Psoas muscle (tissue), 8 donors: Measurements from ENCODE around the gene MIB2. TPM values are rescaled to one million over a fixed set of nuclear protein-coding genes. Genes with fewer than 3 reads are reported as not detected.
A peak's percentile ranks its signal among the peaks of the same experiment; 100 is the strongest.
"Not testable (repeated sequence)": the region's sequence is repeated elsewhere in the genome, so short reads cannot be mapped to it uniquely, and the experiment has no call there.

ENCODE experiments used
- ATAC-seq, 4 donors: fragments of 200-7000 bp; cut with Tn5 transposase; one replicate each; pipeline ENCODE4 v1.9.1; 2020; ENCODE audit warnings: moderate library complexity in 3 of 4, mild to moderate bottlenecking in 2 of 4
- DNase-seq, 2 donors: peaks; one replicate each; pipeline ENCODE4 v3.0.0-alpha.2; 2020
- H3K27ac ChIP-seq: fragments of 200-600 bp; one replicate; pipeline ENCODE4 v1.8.0; 2022
- H3K27me3 ChIP-seq, 3 donors: fragments of 200-600 bp in 1 of 3; one replicate each; pipeline versions ENCODE4 v1.6.1 to v1.8.0; 2013 to 2022; ENCODE audit warnings: low read length in 2 of 3, mild to moderate bottlenecking in 2 of 3, moderate library complexity in 1 of 3; ENCODE audit not compliant: insufficient read depth in 3 of 3
- H3K36me3 ChIP-seq, 2 donors: fragments of 200-600 bp in 1 of 2; one replicate each; pipeline versions ENCODE4 v1.6.1 to v1.8.0; 2013 to 2022; ENCODE audit warnings: low read depth in 1 of 2, mild to moderate bottlenecking in 1 of 2, moderate library complexity in 1 of 2; ENCODE audit not compliant: insufficient read depth in 1 of 2
- H3K4me1 ChIP-seq: fragments of 200-600 bp; one replicate; pipeline ENCODE4 v1.8.0; 2022
- H3K4me3 ChIP-seq: fragments of 200-600 bp; one replicate; pipeline ENCODE4 v1.8.0; 2022; ENCODE audit warnings: mild to moderate bottlenecking
- H3K9me3 ChIP-seq: fragments of 200-600 bp; one replicate; pipeline ENCODE4 v1.8.0; 2022
- CTCF ChIP-seq: fragments of 200-600 bp; IDR thresholded peaks from one replicate; pipeline ENCODE4 v1.8.0; 2022; ENCODE audit warnings: antibody characterized with exemption
- WGBS, 3 donors: extraction: QIAGEN DNeasy Blood & Tissue Kit; methylation state at CpG; one replicate each; pipeline versions ENCODE4 v1.1.6 to v1.1.7; 2013; 5-methylcytosine and 5-hydroxymethylcytosine counted together
- intact Hi-C, 2 donors: fragments of 100-400 bp; cut with DNase I; formaldehyde crosslinking; loops; one replicate each; pipeline versions ENCODE4 v1.11.0 to v1.14.2; 2022
- polyA plus RNA-seq, 3 donors: library from polyadenylated mRNA; stranded (reverse); fragments of 200-250 nt; gene quantifications; one replicate each; pipeline ENCODE4 v1.2.3, GENCODE V29; 2013
- total RNA-seq, 4 donors: library from RNA; stranded (reverse); fragmentation: NEBNext Ultra II Directional in 2 of 4; extraction: Animal tissue kit (Norgen Biotek cat#: 25700) in 2 of 4; gene quantifications; one replicate each; pipeline versions ENCODE4 v1.2.1 to v1.2.4, GENCODE V29; 2021 to 2023
- donor health status: healthy with polysubstance abuse.
- donor health status: DM: no; HTN: no; CAD: no; lungs with moderate emphysema.
- donor health status: Bipolar disorder and iron deficiency.
- donor health status: healthy.
- donor health status: DM: yes; HTN: yes; CAD: no.
- donor health status: DM: no; HTN: no; CAD: no.
- donor health status: DM: no; HTN: no; CAD: no.
- donor health status: DM: yes; HTN: yes; CAD: no.

MIB2 gene
- total and polyA plus RNA-seq, 7 donors = 41.8 to 106 (median 78.7) TPM

- no peak overlapping the region for H3K4me3 ChIP-seq
- H3K9me3 ChIP-seq = no peaks in the 10 kb centered on the region
- no peak overlapping the region for H3K27ac ChIP-seq
- no peak for TF ChIP-seq CTCF
- H3K27me3 ChIP-seq = no peaks in the 10 kb centered on the region
- DNase-seq = no peak
- 88 to 91% (median 89%) methylated on average over 24 of the region's 24 CpGs for WGBS, 3 donors
- H3K4me1 ChIP-seq = no peaks in the 10 kb centered on the region
- peaks cover 0 to 65% of the 10 kb centered on the region in 2 donors for H3K36me3 ChIP-seq
- ATAC-seq = no peak
- intact Hi-C loops = no loop called here
These were observed 55.6 kb downstream of the MIB2 start for GRCh38 chr1:1670866-1671265.

DNA sequence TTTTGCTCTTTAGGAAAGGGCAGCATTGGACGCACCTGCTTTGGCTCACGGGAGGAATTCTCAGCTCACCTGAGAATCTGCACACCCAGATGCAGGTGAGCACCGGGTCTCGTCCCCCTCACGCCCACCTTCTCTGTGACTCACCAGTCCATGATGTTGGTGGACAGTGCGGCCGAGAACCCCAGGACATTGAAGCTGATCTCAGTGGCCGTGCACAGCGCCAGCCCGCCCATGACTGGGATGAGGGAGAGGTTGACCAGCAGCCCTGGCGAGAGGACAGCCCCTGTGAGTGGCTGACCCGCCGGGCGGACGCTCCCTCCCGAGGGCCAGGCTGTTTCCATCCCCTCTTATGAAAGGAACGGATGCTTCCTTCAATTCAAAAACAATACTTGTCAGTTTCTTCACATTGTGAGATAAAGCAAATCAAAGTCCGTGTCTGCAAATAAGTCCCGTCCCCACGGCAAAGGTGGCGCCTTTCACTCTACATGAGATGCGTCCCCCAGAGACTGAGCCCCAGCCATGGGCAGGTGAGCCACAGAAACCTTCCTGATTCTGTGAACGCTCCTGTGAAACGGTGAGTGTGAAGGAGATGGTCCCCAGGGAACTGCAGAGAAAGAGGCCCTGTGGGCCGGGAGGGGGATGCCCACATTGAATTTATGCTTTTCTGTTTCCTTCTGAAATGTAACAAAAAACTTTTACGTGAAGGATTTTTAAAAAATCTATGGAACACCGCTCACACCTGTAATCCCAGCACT lies 56.2 kb downstream of the MIB2 start:
- TF ChIP-seq CTCF = no peak
- intact Hi-C loops = no loop called here
- Histone ChIP-seq H3K4me1 (no peaks in the 10 kb centered on the region), H3K4me3 (no peak overlapping the region), H3K27ac (no peak overlapping the region), H3K27me3 (no peaks in the 10 kb centered on the region), H3K36me3 (peaks cover 0 to 58% of the 10 kb centered on the region in 2 donors), H3K9me3 (no peaks in the 10 kb centered on the region)
- WGBS, 3 donors = 84 to 89% (median 88%) methylated on average over 27 of the region's 27 CpGs
- DNase-seq (no peak), ATAC-seq (no peak)

DNA sequence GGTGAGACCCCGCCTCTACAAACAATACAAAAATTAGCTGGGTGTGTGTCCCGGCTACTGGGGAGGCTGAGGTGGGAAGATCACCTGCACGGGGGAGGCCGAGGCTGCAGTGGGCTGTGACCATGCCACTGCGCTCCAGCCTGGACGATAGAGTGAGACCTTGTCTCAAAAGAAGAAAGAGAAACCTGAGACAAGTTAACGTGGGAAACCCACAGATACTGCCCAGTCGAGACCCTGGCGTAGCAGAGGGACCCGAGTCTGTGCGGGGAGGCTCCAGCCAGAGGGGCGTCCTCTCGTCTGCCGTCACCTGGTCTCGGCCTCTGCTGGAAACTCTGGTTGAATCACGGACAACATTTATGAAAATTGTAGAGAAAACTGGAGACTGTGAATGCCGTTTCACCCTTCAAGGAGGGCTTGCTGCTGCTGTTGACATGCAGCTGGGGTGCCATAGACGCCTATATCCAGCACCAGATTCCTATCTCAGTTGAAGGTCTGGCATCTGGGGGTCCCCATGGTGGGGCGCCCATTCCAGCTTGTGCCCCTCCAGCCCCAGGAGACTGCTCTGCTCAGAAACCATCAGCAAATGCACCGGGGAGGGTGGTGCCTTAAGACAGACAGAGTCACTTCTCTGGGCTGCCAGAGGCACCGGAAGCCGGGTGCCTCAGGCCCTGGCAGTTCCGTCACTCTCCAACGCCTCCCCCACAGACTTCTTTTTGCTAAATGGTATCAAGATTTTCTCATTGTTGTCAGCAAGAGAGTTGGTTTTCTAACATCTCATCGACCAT lies 57.1 kb downstream of the MIB2 start:
- H3K36me3 ChIP-seq = peaks cover 0 to 51% of the 10 kb centered on the region in 2 donors
- TF ChIP-seq CTCF = no peak

GRCh38 chr1:1674806-1675205 lies 59.5 kb downstream of the MIB2 start:
- H3K9me3 ChIP-seq, intact Hi-C loops, H3K4me3 ChIP-seq, H3K4me1 ChIP-seq, DNase-seq, H3K27ac ChIP-seq, H3K27me3 ChIP-seq: not testable (repeated sequence)
- ATAC-seq = peak in 1 of 4 donors; percentile 27
- 65 to 80% (median 73%) methylated on average over 13 to 21 of the region's 21 CpGs for WGBS, 3 donors
- H3K36me3 ChIP-seq = peaks cover 0 to 29% of the 10 kb centered on the region in 2 donors

More for the DNA sequence above, 57.1 kb downstream of the MIB2 start:
- no peak for DNase-seq
- H3K27me3 ChIP-seq = no peaks in the 10 kb centered on the region
- no peak overlapping the region for H3K27ac ChIP-seq
- intact Hi-C loops = no loop called here
- no peaks in the 10 kb centered on the region for H3K9me3 ChIP-seq
- no peaks in the 10 kb centered on the region for H3K4me1 ChIP-seq
- no peak overlapping the region for H3K4me3 ChIP-seq
- no peak for ATAC-seq
- 93 to 94% (median 93%) methylated on average over 25 of the region's 25 CpGs for WGBS, 3 donors

DNA sequence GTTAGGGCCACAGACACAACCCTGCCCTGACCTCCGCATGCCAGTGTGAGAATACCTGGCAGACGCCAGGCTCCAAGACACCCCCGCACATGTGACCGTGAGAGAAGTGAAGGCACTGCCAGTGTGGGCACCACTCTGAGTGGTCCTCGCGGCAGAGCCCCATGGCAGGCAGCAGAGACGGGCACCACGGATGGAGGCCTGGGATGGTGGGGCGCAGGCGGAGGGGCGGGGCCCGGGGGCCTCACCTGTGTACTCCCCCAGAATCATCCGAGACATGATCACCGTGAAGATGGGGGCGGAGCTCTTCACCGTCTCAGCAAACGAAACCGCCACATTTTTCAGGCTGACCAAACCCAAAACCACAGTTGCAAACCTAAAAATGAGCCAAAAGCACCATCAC lies 59.9 kb downstream of the MIB2 start:
- H3K36me3 ChIP-seq = peaks cover 0 to 26% of the 10 kb centered on the region in 2 donors
- H3K27me3 ChIP-seq, H3K27ac ChIP-seq, H3K9me3 ChIP-seq, intact Hi-C loops, H3K4me1 ChIP-seq, H3K4me3 ChIP-seq, DNase-seq: not testable (repeated sequence)
- 86 to 93% (median 88%) methylated on average over 6 to 16 of the region's 18 CpGs for WGBS, 3 donors
- ATAC-seq = peak in 1 of 4 donors; percentile 19

DNA sequence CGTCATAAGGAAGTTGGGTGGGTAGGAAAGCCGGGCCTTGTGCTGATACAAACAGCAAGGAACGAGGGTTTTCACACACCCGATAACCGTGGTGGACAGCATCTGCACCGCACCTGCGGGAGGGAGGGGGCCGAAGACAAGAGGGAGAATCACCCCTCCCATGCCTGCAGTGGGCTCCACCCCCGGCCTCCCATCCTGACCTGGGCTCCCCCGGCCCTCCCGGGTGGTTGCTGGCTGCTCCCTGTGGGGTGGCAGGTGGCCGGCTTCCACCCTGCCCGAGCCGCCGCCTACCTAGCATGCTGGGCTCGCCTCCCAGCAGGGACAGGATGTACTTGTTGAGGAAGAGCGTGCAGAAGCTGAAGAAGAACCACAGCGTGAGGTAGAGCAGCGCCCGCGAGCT lies 60.8 kb downstream of the MIB2 start:
- ATAC-seq, H3K4me3 ChIP-seq, H3K27me3 ChIP-seq, intact Hi-C loops, DNase-seq, H3K27ac ChIP-seq, H3K9me3 ChIP-seq, H3K4me1 ChIP-seq: not testable (repeated sequence)
- WGBS, 3 donors = 83 to 89% (median 86%) methylated on average over 2 to 11 of the region's 21 CpGs
- H3K36me3 ChIP-seq = peaks cover 0 to 18% of the 10 kb centered on the region in 2 donors
